ENCODE measurements around the gene P2RY8.

P2RY8 gene

GRCh38 chrX:1417921-1418771 is 118.8 kb downstream of the P2RY8 start:
- DNase-seq (ENCODE audit: low spot score), result no peak

- DNase-seq (ENCODE audit: low spot score), result no peak
Observed at GRCh38 chrX:1416965-1417760, 119.8 kb downstream of the P2RY8 start.

GRCh38 chrX:1416327-1416784 is 120.6 kb downstream of the P2RY8 start:
- no peak for DNase-seq (ENCODE audit: low spot score)
